Spleen (tissue), 11 donors: ENCODE measurements around the gene KEAP1. TPM values are rescaled to one million over a fixed set of nuclear protein-coding genes. Genes with fewer than 3 reads are reported as not detected.

ENCODE experiments used
- DNase-seq: peaks from one replicate; pipeline ENCODE4 v3.0.0-alpha.2; 2020
- H3K27ac ChIP-seq, 8 donors: fragments of 200-600 bp; sonication (generic) in 7 of 8; 1 replicate in 4 of 8; 2 replicates in 4 of 8; pipeline versions ENCODE4 v1.5.0 to v1.8.0; 2016 to 2021; ENCODE audit warnings: inconsistent platforms in 4 of 8, mild to moderate bottlenecking in 4 of 8, moderate library complexity in 1 of 8
- H3K27me3 ChIP-seq, 7 donors: fragments of 200-600 bp; sonication (generic) in 6 of 7; replicated peaks in 1 of 7; 1 replicate in 4 of 7; 2 replicates in 3 of 7; pipeline versions ENCODE4 v1.5.0 to v1.8.0; 2016 to 2021; ENCODE audit warnings: inconsistent platforms in 3 of 7, mild to moderate bottlenecking in 1 of 7
- H3K36me3 ChIP-seq, 6 donors: fragments of 200-600 bp; sonication (generic) in 5 of 6; 1 replicate in 4 of 6; 2 replicates in 2 of 6; pipeline versions ENCODE4 v1.5.0 to v1.8.0; 2016 to 2021; ENCODE audit warnings: inconsistent platforms in 2 of 6
- H3K4me1 ChIP-seq, 6 donors: fragments of 200-600 bp; sonication (generic) in 5 of 6; 1 replicate in 3 of 6; 2 replicates in 3 of 6; pipeline versions ENCODE4 v1.5.0 to v1.8.0; 2016 to 2021; ENCODE audit warnings: inconsistent platforms in 3 of 6
- H3K4me3 ChIP-seq, 8 donors: fragments of 200-600 bp; sonication (generic) in 7 of 8; 1 replicate in 4 of 8; 2 replicates in 4 of 8; pipeline versions ENCODE4 v1.5.0 to v1.8.0; 2016 to 2021; ENCODE audit warnings: inconsistent platforms in 4 of 8, mild to moderate bottlenecking in 4 of 8, moderate library complexity in 2 of 8
- H3K9me3 ChIP-seq, 8 donors: fragments of 200-600 bp; sonication (generic) in 7 of 8; 1 replicate in 4 of 8; 2 replicates in 4 of 8; pipeline versions ENCODE4 v1.5.0 to v1.8.0; 2016 to 2021; ENCODE audit warnings: inconsistent platforms in 4 of 8
- CTCF ChIP-seq, 11 experiments: fragments of 200-600 bp in 7 of 11; fragments of 450-650 bp in 4 of 11; sonication (generic) in 4 of 11; IDR thresholded peaks in 8 of 11; conservative IDR thresholded peaks in 3 of 11; 1 replicate in 7 of 11; 2 replicates in 4 of 11; pipeline versions ENCODE4 v1.4.0 to v1.8.0; 2016 to 2021; ENCODE audit warnings: antibody characterized with exemption in 11 of 11, inconsistent platforms in 4 of 11, mild to moderate bottlenecking in 1 of 11
- POLR2A ChIP-seq, 3 donors: fragments of 450-650 bp; IDR thresholded peaks; one replicate each; pipeline ENCODE4 v1.5.1; 2017; ENCODE audit warnings: antibody characterized with exemption in 3 of 3, mild to moderate bottlenecking in 1 of 3
- POLR2AphosphoS5 ChIP-seq, 3 donors: sonication (generic); formaldehyde crosslinking; IDR thresholded peaks; one replicate each; pipeline ENCODE4 v1.5.1; 2017; ENCODE audit warnings: antibody characterized with exemption in 3 of 3
- WGBS, 5 donors: extraction: QIAGEN DNeasy Blood & Tissue Kit in 3 of 5; methylation state at CpG; one replicate each; pipeline versions ENCODE4 v1.1.5 to v1.1.7; 2013 to 2018; 5-methylcytosine and 5-hydroxymethylcytosine counted together
- intact Hi-C: fragments of 100-400 bp; cut with DNase I; formaldehyde crosslinking; loops from one replicate; pipeline ENCODE4 v1.15.0; 2023; ENCODE audit warnings: low total_unique reads
- polyA plus RNA-seq, 3 donors: library from polyadenylated mRNA; stranded (reverse); fragments of 200-250 nt; gene quantifications; one replicate each; pipeline ENCODE4 v1.2.1, GENCODE V29; 2013
- total RNA-seq, 7 donors: library from RNA; depleted of rRNA in 3 of 7; stranded (reverse); fragments of >200 nt in 3 of 7; fragmentation: NEBNext Ultra II Directional in 4 of 7; extraction: Animal tissue kit (Norgen Biotek cat#: 25700) in 4 of 7; gene quantifications; one replicate each; pipeline versions ENCODE4 v1.1.0 to v1.2.1, GENCODE V29; 2016 to 2021
- donor health status: healthy with polysubstance abuse.
- donor health status: DM: no; HTN: no; CAD: no; lungs with moderate emphysema.
- donor health status: DM: no; HTN: no; CAD: no.
- donor health status: Bipolar disorder and iron deficiency.
- donor health status: healthy.
- donor health status: DM: no; HTN: no; CAD: no.
- donor health status: DM: yes; HTN: yes; CAD: no.

The KEAP1 gene
- total and polyA plus RNA-seq, 10 donors, result 33.3 to 59.5 (median 44.2) TPM

GRCh38 chr19:10453852-10454251, 49.3 kb downstream of the KEAP1 start:
- H3K4me1 ChIP-seq, result no peaks in the 10 kb centered on the region
- no peak for DNase-seq
- no peaks in the 10 kb centered on the region for H3K9me3 ChIP-seq
- WGBS, 5 donors, result 49 to 79% (median 71%) methylated on average over 2 to 4 of the region's 4 CpGs
- peaks cover 0 to 30% (median 0%) of the 10 kb centered on the region in 7 donors for H3K27me3 ChIP-seq
- no peak overlapping the region for H3K4me3 ChIP-seq
- no peak overlapping the region for H3K27ac ChIP-seq
- peaks cover 0 to 44% (median 0%) of the 10 kb centered on the region in 6 donors for H3K36me3 ChIP-seq
- intact Hi-C loops, result no loop called here
- TF ChIP-seq POLR2AphosphoS5 (IDR thresholded peaks at IDR 0.05), result no peak

GRCh38 chr19:10452726-10453618, 50.2 kb downstream of the KEAP1 start:
- no peaks in the 10 kb centered on the region for H3K4me1 ChIP-seq
- no peak overlapping the region for H3K4me3 ChIP-seq
- DNase-seq, result no peak
- H3K27me3 ChIP-seq, result peaks cover 0 to 30% (median 0%) of the 10 kb centered on the region in 7 donors
- no peak overlapping the region for H3K27ac ChIP-seq
- intact Hi-C loops, result no loop called here
- TF ChIP-seq CTCF (IDR thresholded peaks at IDR 0.05 in 8 of 11, conservative IDR thresholded peaks at IDR 0.05 in 3 of 11), result no peak
- TF ChIP-seq POLR2AphosphoS5 (IDR thresholded peaks at IDR 0.05), result no peak
- no peak for TF ChIP-seq POLR2A (IDR thresholded peaks at IDR 0.05)
- H3K9me3 ChIP-seq, result no peaks in the 10 kb centered on the region
- peaks cover 0 to 49% (median 0%) of the 10 kb centered on the region in 6 donors for H3K36me3 ChIP-seq
- WGBS, 5 donors, result 58 to 77% (median 63%) methylated on average over 11 to 25 of the region's 25 CpGs

GRCh38 chr19:10450853-10451609, 52.1 kb downstream of the KEAP1 start:
- Histone ChIP-seq H3K4me3 (no peak overlapping the region), H3K27ac (no peak overlapping the region), H3K36me3 (peaks cover 0 to 51% (median 0%) of the 10 kb centered on the region in 6 donors), H3K27me3 (peaks cover 0 to 30% (median 0%) of the 10 kb centered on the region in 7 donors), H3K4me1 (peaks cover 0 to 3% (median 0%) of the 10 kb centered on the region in 6 donors), H3K9me3 (no peaks in the 10 kb centered on the region)
- intact Hi-C loops, result no loop called here
- WGBS, 5 donors, result 69 to 86% (median 78%) methylated on average over 20 to 25 of the region's 25 CpGs
- DNase-seq, result no peak
- TF ChIP-seq POLR2AphosphoS5 (IDR thresholded peaks at IDR 0.05) (no peak), CTCF (IDR thresholded peaks at IDR 0.05 in 8 of 11, conservative IDR thresholded peaks at IDR 0.05 in 3 of 11) (no peak), POLR2A (IDR thresholded peaks at IDR 0.05) (no peak)

GRCh38 chr19:10450191-10450852, 52.8 kb downstream of the KEAP1 start:
- peaks cover 0 to 52% (median 0%) of the 10 kb centered on the region in 6 donors for H3K36me3 ChIP-seq
- H3K4me3 ChIP-seq, result no peak overlapping the region
- TF ChIP-seq POLR2A (IDR thresholded peaks at IDR 0.05) (no peak), POLR2AphosphoS5 (IDR thresholded peaks at IDR 0.05) (no peak), CTCF (IDR thresholded peaks at IDR 0.05 in 8 of 11, conservative IDR thresholded peaks at IDR 0.05 in 3 of 11) (no peak)
- H3K27ac ChIP-seq, result no peak overlapping the region
- H3K27me3 ChIP-seq, result peaks cover 0 to 30% (median 0%) of the 10 kb centered on the region in 7 donors
- peaks cover 0 to 4% (median 0%) of the 10 kb centered on the region in 6 donors for H3K4me1 ChIP-seq
- no peaks in the 10 kb centered on the region for H3K9me3 ChIP-seq
- intact Hi-C loops, result no loop called here
- no peak for DNase-seq
- WGBS, 5 donors, result 83 to 92% (median 89%) methylated on average over 14 of the region's 14 CpGs
